ENCODE results near the gene CUEDC2.
"Not testable (repeated sequence)": the region's sequence is repeated elsewhere in the genome, so short reads cannot be mapped to it uniquely, and the experiment has no call there.

Gene CUEDC2

DNA sequence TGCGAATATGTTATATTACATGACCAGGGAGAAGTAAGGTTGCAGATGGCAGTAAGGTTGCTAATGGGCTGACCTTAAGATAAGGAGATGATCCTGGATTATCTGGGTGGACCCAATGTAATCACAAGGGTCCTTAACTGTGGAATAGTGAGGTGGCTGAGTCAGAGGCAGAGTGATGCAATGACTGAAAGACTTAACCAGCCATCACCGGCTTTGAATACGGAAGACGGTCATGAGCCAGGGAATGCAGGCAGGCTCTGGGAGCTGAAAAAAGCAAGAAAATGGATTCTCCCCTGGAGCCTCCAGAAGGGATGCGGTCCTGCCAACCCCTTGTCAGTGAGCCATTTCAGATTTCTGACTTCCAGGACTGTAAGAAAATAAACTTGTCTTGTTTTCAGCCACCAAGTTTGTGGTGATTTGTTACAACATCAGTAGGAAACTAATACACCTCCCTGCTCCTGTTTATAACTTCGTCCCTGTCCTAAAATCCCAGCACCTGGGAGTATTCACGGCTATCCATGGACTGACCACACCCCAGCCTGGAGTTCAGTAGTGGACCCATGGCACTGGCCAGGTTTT is 23.6 kb upstream of the CUEDC2 start:
- H3K36me3 ChIP-seq (ENCODE audit: control insufficient read depth, insufficient read depth, low read length): no peaks in the 10 kb centered on the region
- H3K9ac ChIP-seq: no peak overlapping the region
- peaks cover 4% of the 10 kb centered on the region for H3K4me1 ChIP-seq
- H3K27me3 ChIP-seq (ENCODE audit: control insufficient read depth, insufficient read depth, low read length): no peaks in the 10 kb centered on the region
- no peak overlapping the region for H3K4me2 ChIP-seq (ENCODE audit: low read length)
- TF ChIP-seq, protein P1, sequence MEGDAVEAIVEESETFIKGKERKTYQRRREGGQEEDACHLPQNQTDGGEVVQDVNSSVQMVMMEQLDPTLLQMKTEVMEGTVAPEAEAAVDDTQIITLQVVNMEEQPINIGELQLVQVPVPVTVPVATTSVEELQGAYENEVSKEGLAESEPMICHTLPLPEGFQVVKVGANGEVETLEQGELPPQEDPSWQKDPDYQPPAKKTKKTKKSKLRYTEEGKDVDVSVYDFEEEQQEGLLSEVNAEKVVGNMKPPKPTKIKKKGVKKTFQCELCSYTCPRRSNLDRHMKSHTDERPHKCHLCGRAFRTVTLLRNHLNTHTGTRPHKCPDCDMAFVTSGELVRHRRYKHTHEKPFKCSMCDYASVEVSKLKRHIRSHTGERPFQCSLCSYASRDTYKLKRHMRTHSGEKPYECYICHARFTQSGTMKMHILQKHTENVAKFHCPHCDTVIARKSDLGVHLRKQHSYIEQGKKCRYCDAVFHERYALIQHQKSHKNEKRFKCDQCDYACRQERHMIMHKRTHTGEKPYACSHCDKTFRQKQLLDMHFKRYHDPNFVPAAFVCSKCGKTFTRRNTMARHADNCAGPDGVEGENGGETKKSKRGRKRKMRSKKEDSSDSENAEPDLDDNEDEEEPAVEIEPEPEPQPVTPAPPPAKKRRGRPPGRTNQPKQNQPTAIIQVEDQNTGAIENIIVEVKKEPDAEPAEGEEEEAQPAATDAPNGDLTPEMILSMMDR (IDR thresholded peaks at IDR 0.05): no peak
- no peaks in the 10 kb centered on the region for H3K9me3 ChIP-seq (ENCODE audit: control insufficient read depth, low read length)
- H3K4me3 ChIP-seq (ENCODE audit: low read depth, low read length): no peak overlapping the region
- no peaks in the 10 kb centered on the region for H3K79me2 ChIP-seq
- H2AFZ ChIP-seq: no peak overlapping the region
- no peak overlapping the region for H3K27ac ChIP-seq

DNA sequence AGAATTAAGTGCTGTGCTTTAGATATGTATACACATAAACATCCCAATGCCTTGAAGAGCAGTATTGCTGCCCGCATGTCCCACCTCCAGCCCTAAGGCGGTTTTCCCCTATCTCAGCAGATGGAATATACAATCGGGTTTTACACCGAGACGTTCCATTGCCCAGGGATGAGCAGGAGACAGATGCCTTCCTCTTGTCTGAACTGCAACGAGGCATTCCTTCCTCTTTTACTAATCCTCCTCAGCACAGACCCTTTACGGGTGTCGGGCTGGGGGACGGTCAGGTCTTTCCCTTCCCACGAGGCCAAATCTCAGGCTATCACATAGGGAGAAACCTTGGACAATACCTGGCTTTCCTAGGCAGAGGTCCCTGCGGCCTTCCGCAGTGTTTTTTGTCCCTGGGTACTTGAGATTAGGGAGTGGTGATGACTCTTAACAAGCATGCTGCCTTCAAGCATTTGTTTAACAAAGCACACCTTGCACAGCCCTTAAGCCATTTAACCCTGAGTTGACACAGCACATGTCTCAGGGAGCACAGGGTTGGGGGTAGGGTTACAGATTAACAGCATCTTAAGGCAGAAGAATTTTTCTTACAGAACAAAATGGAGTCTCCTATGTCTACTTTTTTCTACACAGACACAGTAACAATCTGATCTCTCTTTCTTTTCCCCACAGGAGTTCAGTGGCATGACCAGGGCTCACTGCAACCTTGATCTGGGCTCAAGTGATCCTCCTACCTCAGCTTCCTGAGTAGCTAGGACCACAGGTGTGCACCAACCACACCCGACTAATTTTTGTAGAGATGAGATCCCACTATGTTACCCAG is 22.5 kb upstream of the CUEDC2 start:
- H2AFZ ChIP-seq; H3K27me3 ChIP-seq (ENCODE audit: control insufficient read depth, insufficient read depth, low read length); H3K4me1 ChIP-seq; H3K36me3 ChIP-seq (ENCODE audit: control insufficient read depth, insufficient read depth, low read length); H3K79me2 ChIP-seq; H3K4me2 ChIP-seq (ENCODE audit: low read length); H3K4me3 ChIP-seq (ENCODE audit: low read depth, low read length); H3K27ac ChIP-seq; H3K9ac ChIP-seq; H3K9me3 ChIP-seq (ENCODE audit: control insufficient read depth, low read length): not testable (repeated sequence)

DNA sequence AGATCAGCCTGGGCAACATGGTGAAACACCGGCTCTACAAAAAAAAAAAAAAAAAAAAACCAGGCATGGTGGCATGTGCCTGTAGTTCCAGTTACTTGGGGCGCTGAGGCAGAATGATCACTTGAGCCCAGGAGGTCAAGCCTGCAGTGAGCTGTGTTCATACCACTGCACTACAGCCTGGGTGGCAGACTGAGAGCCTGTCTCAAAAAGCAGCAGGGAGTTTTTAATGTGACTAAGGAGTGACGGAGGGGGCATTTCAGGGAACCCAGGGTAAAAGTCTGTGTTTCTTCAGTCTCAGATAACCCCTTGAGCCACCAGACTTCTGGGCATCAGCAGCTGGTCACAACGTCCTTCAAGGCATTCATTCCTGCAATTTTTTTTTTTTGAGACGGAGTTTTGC is 21.1 kb upstream of the CUEDC2 start:
- TF ChIP-seq, protein P1 (IDR thresholded peaks at IDR 0.05): no peak
- Histone ChIP-seq H3K36me3 (ENCODE audit: control insufficient read depth, insufficient read depth, low read length) (no peaks in the 10 kb centered on the region), H3K4me3 (ENCODE audit: low read depth, low read length) (no peak overlapping the region), H3K27ac (no peak overlapping the region), H3K27me3 (ENCODE audit: control insufficient read depth, insufficient read depth, low read length) (no peaks in the 10 kb centered on the region), H3K4me1 (peaks cover 4% of the 10 kb centered on the region), H3K79me2 (no peaks in the 10 kb centered on the region), H3K9ac (no peak overlapping the region), H2AFZ (no peak overlapping the region), H3K9me3 (ENCODE audit: control insufficient read depth, low read length) (no peaks in the 10 kb centered on the region), H3K4me2 (ENCODE audit: low read length) (no peak overlapping the region)

DNA sequence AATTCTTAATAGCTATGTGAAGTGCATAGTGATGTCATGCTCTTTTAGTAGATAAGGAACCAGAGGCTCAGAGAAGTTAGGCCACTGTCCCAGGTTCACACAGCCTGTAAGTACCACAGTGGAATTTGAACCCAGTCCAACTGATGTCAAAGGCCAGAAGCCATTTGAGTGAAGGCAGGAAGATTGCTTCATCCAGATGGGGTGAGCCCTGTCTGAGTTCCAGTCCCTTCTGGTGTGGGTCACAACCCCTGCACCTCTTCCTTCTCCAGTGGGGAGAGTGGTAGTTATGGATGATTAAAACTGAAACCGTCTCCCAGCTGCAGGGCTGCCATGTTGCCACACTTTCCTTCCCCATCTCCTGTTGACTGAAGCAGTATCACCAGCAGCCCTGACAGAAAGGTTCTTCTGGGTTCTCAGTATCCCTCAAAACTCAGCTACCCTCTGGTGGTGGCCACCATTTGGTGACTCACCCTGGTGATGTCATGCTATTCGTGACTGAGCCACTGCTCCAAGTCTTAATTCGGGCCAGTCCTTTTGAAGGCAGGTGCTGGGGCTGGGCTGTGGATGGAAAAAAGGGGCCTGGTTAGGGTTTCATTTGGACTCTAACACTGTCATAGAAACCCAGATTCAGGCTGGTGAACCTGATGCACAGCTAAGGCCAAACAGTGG is 20.4 kb upstream of the CUEDC2 start:
- peaks cover 4% of the 10 kb centered on the region for H3K4me1 ChIP-seq
- H3K27me3 ChIP-seq (ENCODE audit: control insufficient read depth, insufficient read depth, low read length): no peaks in the 10 kb centered on the region
- no peak overlapping the region for H3K4me3 ChIP-seq (ENCODE audit: low read depth, low read length)
- no peak overlapping the region for H3K4me2 ChIP-seq (ENCODE audit: low read length)
- H3K9ac ChIP-seq: no peak overlapping the region
- no peaks in the 10 kb centered on the region for H3K36me3 ChIP-seq (ENCODE audit: control insufficient read depth, insufficient read depth, low read length)
- TF ChIP-seq, protein P1 (IDR thresholded peaks at IDR 0.05): no peak
- H2AFZ ChIP-seq: no peak overlapping the region
- no peaks in the 10 kb centered on the region for H3K79me2 ChIP-seq
- H3K27ac ChIP-seq: no peak overlapping the region
- H3K9me3 ChIP-seq (ENCODE audit: control insufficient read depth, low read length): no peaks in the 10 kb centered on the region

All from parathyroid adenoma (tissue), 2 donors.